Stimulated activated CD4-positive, alpha-beta T cell treated with anti-CD3 and anti-CD28 coated beads, Interleukin-2, amount 100 ng/mL, for 24 hours (primary cell): ENCODE results near the gene ARMH4.

ENCODE experiments used
- DNase-seq, 2 donors: peaks; one replicate each; pipeline ENCODE4 v3.0.0-alpha.2; 2020

Gene ARMH4

DNA sequence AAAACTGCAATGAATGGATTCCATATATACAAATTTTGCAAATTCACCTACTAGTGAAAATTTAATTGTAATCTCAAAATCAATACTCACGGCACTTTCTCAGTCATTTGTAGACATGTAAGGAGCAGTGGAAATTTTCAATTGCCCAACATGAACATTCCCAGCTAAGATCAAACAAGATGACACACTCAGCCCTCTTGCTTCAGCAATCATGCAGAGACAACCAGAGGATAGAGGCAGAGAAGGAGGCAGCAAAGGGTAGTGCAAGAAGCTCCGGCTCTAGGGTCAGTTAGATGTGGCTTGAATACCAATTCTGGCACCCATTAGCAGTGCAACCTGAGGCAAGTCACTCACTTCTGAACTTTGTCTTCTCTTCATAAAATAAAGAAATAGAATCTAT lies 194.6 kb downstream of the ARMH4 start:
- DNase-seq = no peak
